GM12878 (cell line): Measurements from ENCODE around the gene USP5. TPM values are rescaled to one million over a fixed set of nuclear protein-coding genes. Genes with fewer than 3 reads are reported as not detected.

Experiments
- ATAC-seq: fragments of 200-7000 bp; cut with Tn5 transposase; 3 replicates; pipeline ENCODE4 v1.9.1; 2020; ENCODE audit warnings: mild to moderate bottlenecking, moderate library complexity
- BruUV-seq: library from RNA; stranded (reverse); fragments of 400-500 nt; replicated peaks from 2 replicates; lab custom pipeline; 2021; lab: Mats Ljungman, UMichigan
- CTCF ChIA-PET: fragments of 300-600 bp; sonication (Branson Sonifier 250); formaldehyde crosslinking; extraction: SDS; loops from one replicate; lab custom pipeline; 2021; ENCODE audit warnings: inconsistent platforms; lab: Yijun Ruan, JAX
- POLR2A ChIA-PET: fragments of 350-600 bp; formaldehyde crosslinking; extraction: SDS; loops from one replicate; lab custom pipeline; 2021; ENCODE audit warnings: inconsistent platforms; lab: Charles Lee
- RAD21 ChIA-PET: fragments of 300-600 bp; sonication (Branson Sonifier 250); formaldehyde crosslinking; loops from one replicate; lab custom pipeline; 2023; ENCODE audit warnings: antibody characterized with exemption; ENCODE audit not compliant: unreplicated experiment; lab: Charles Lee
- SMC1A ChIA-PET: fragments of 300-600 bp; sonication (Branson Sonifier 250); formaldehyde crosslinking; loops from one replicate; lab custom pipeline; 2023; ENCODE audit not compliant: unreplicated experiment, uncharacterized antibody; lab: Charles Lee
- DNase-seq: peaks from one replicate; pipeline ENCODE4 v3.0.0-alpha.2; 2011; ENCODE audit warnings: low read depth, low spot score
- FAIRE-seq: peaks from 3 replicates; lab custom pipeline; 2011; peaks lifted over from hg19 to GRCh38; lab: Jason Lieb, UNC
- H2AFZ ChIP-seq: 2 replicates; pipeline ENCODE4 v1.6.0; 2011; ENCODE audit warnings: low read depth, low read length, control low read depth; ENCODE audit not compliant: control insufficient read depth
- H3K27ac ChIP-seq: 2 replicates; pipeline ENCODE4 v1.5.1; 2011; ENCODE audit warnings: control low read depth; ENCODE audit not compliant: control insufficient read depth, insufficient read depth
- H3K27me3 ChIP-seq, 2 experiments: replicated peaks in 1 of 2; 2 replicates each; pipeline versions ENCODE4 v1.6.0 to v1.6.1; 2011; ENCODE audit warnings: low read length in 1 of 2; ENCODE audit not compliant: control insufficient read depth in 2 of 2, insufficient read depth in 2 of 2
- H3K36me3 ChIP-seq, 2 experiments: 2 replicates each; pipeline ENCODE4 v1.5.1; 2011; ENCODE audit warnings: low read length in 1 of 2; ENCODE audit not compliant: control insufficient read depth in 2 of 2, insufficient read depth in 2 of 2
- H3K4me1 ChIP-seq: 2 replicates; pipeline ENCODE4 v1.6.1; 2011; ENCODE audit warnings: mild to moderate bottlenecking, low read length, moderate library complexity, mixed read lengths; ENCODE audit not compliant: control insufficient read depth, insufficient read depth
- H3K4me2 ChIP-seq: 2 replicates; pipeline ENCODE4 v1.6.0; 2011; ENCODE audit warnings: control low read depth; ENCODE audit not compliant: control insufficient read depth, insufficient read depth
- H3K4me3 ChIP-seq: fragments of 200-600 bp; sonication (generic); 2 replicates; pipeline ENCODE4 v1.5.1; 2016
- H3K79me2 ChIP-seq: 2 replicates; pipeline ENCODE4 v1.6.0; 2011; ENCODE audit warnings: low read length; ENCODE audit not compliant: control insufficient read depth, insufficient read depth
- H3K9ac ChIP-seq: 2 replicates; pipeline ENCODE4 v1.8.0; 2011; ENCODE audit warnings: low read length, control low read depth, mixed read lengths; ENCODE audit not compliant: control insufficient read depth, insufficient read depth
- H3K9me3 ChIP-seq: replicated peaks from 3 replicates; pipeline ENCODE4 v1.5.1; 2011; ENCODE audit warnings: mild to moderate bottlenecking, low read length; ENCODE audit not compliant: control insufficient read depth, insufficient read depth
- H4K20me1 ChIP-seq: 2 replicates; pipeline ENCODE4 v1.6.0; 2011; ENCODE audit not compliant: control insufficient read depth, insufficient read depth
- NR2F1 ChIP-seq: fragments of 450-650 bp; conservative IDR thresholded peaks from 2 replicates; pipeline ENCODE4 v1.6.1; 2017; ENCODE audit warnings: mild to moderate bottlenecking
- RAD51 ChIP-seq: fragments of 450-650 bp; IDR thresholded peaks from 2 replicates; pipeline ENCODE4 v1.6.1; 2016; ENCODE audit warnings: moderate library complexity, mild to moderate bottlenecking, inconsistent platforms
- SIN3A ChIP-seq: IDR thresholded peaks from 2 replicates; pipeline ENCODE4 v1.6.1; 2012; ENCODE audit warnings: low read depth, low read length, improper control_type of control experiment
- SMAD5 ChIP-seq: IDR thresholded peaks from 2 replicates; pipeline ENCODE4 v1.6.1; 2016; ENCODE audit warnings: antibody characterized with exemption, low read depth
- SMARCA5 ChIP-seq: fragments of 450-650 bp; IDR thresholded peaks from 2 replicates; pipeline ENCODE4 v1.6.1; 2017; ENCODE audit warnings: mild to moderate bottlenecking
- SPI1 ChIP-seq: IDR thresholded peaks from 2 replicates; pipeline ENCODE4 v1.6.1; 2011; ENCODE audit warnings: low read depth, mild to moderate bottlenecking, low read length, moderate library complexity, borderline replicate concordance; ENCODE audit not compliant: insufficient read depth
- SREBF2 ChIP-seq: IDR thresholded peaks from 2 replicates; pipeline ENCODE4 v1.6.1; 2012; ENCODE audit warnings: mild to moderate bottlenecking, low read length
- TBL1XR1 ChIP-seq: IDR thresholded peaks from 2 replicates; pipeline ENCODE4 v1.6.1; 2012; ENCODE audit warnings: low read depth, low read length, improper control_type of control experiment
- WGBS: methylation state at CpG from one replicate; pipeline ENCODE4 v1.1.6; 2016; ENCODE audit warnings: low lambda C conversion rate; ENCODE audit not compliant: insufficient replicate concordance, insufficient coverage; ENCODE audit errors: missing lambda C conversion rate; 5-methylcytosine and 5-hydroxymethylcytosine counted together
- in situ Hi-C: fragments of 300-500 bp; cut with MboI; formaldehyde crosslinking; loops from 9 replicates; pipeline ENCODE4 v1.14.3; 2018; ENCODE audit warnings: mixed read lengths
- intact Hi-C: fragments of 100-400 bp; cut with micrococcal nuclease; formaldehyde crosslinking; loops from one replicate; pipeline ENCODE4 v1.14.2; 2022; ENCODE audit not compliant: unreplicated experiment
- polyA plus RNA-seq, 11 experiments: library from polyadenylated mRNA; depleted of rRNA in 4 of 11; unstranded in 6 of 11; stranded (reverse) in 5 of 11; fragments of >200 nt; fragmentation: Nextera tagmentation in 4 of 11; fragmentation: Illumina TruSeq in 1 of 11; extraction: Ambion mirVana in 4 of 11; extraction: Trizol in 1 of 11; gene quantifications; 1 replicate in 1 of 11; 2 replicates in 10 of 11; pipeline versions ENCODE4 v1.2.1 to v1.2.3, GENCODE V29; 2011 to 2016; ENCODE audit warnings: inconsistent platforms in 2 of 11, missing spikeins in 2 of 11, low read depth in 1 of 11
- total RNA-seq, 4 experiments: library from RNA; depleted of rRNA in 3 of 4; stranded (reverse); fragments of >200 nt in 3 of 4; fragmentation: Illumina TruSeq in 1 of 4; extraction: Trizol in 1 of 4; gene quantifications; 2 replicates each; pipeline versions ENCODE4 v1.2.1 to v1.2.3, GENCODE V29; 2013 to 2021
- TF ChIP-seq, protein P1 (sequence below): fragments of 450-650 bp; IDR thresholded peaks from 2 replicates; pipeline ENCODE4 v1.6.1; 2018; ENCODE audit warnings: borderline replicate concordance, mild to moderate bottlenecking; ENCODE audit not compliant: partially characterized antibody
- TF ChIP-seq, protein P2 (sequence below): fragments of 450-650 bp; IDR thresholded peaks from 2 replicates; pipeline ENCODE4 v1.6.1; 2018; ENCODE audit warnings: mild to moderate bottlenecking, low read depth, moderate library complexity; ENCODE audit not compliant: partially characterized antibody
- TF ChIP-seq, protein P3 (sequence below): IDR thresholded peaks from 2 replicates; pipeline ENCODE4 v1.6.1; 2012; ENCODE audit warnings: low read depth, low read length, improper control_type of control experiment
- TF ChIP-seq, protein P4 (sequence below): fragments of 450-650 bp; IDR thresholded peaks from 2 replicates; pipeline ENCODE4 v1.6.1; 2016; ENCODE audit warnings: mild to moderate bottlenecking

Gene USP5
- total and polyA plus RNA-seq, 10 of the 15 experiments (the other 5 are each of a cell fraction or from before 2014, with no cell fraction given) = 2.5 to 124 (median 74.6) TPM

DNA sequence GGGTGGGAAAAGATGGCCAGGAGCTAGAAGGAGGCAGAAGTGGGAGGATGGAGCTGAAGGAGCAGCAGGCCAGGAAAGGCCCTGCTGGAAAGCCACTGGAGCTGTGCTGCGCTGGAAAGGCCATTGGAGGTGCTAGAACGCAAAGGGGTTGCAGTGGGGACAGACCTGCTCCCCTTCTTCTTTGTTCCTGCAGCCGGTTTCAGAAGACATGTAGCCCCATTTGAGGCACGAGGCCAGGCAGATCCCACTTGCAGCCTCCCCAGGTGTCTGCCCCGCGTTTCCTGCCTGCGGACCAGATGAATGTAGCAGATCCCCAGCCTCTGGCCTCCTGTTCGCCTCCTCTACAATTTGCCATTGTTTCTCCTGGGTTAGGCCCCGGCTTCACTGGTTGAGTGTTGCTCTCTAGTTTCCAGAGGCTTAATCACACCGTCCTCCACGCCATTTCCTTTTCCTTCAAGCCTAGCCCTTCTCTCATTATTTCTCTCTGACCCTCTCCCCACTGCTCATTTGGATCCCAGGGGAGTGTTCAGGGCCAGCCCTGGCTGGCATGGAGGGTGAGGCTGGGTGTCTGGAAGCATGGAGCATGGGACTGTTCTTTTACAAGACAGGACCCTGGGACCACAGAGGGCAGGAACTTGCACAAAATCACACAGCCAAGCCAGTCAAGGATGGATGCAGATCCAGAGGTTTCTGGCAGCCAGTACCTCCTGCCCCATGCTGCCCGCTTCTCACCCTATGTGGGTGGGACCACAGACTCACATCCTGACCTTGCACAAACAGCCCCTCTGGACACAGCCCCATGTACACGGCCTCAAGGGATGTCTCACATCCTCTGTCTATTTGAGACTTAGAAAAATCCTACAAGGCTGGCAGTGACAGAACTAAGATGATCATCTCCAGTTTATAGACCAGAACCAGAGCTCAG lies 32.6 kb upstream of the USP5 start (continued):
- TF ChIP-seq, protein P1, sequence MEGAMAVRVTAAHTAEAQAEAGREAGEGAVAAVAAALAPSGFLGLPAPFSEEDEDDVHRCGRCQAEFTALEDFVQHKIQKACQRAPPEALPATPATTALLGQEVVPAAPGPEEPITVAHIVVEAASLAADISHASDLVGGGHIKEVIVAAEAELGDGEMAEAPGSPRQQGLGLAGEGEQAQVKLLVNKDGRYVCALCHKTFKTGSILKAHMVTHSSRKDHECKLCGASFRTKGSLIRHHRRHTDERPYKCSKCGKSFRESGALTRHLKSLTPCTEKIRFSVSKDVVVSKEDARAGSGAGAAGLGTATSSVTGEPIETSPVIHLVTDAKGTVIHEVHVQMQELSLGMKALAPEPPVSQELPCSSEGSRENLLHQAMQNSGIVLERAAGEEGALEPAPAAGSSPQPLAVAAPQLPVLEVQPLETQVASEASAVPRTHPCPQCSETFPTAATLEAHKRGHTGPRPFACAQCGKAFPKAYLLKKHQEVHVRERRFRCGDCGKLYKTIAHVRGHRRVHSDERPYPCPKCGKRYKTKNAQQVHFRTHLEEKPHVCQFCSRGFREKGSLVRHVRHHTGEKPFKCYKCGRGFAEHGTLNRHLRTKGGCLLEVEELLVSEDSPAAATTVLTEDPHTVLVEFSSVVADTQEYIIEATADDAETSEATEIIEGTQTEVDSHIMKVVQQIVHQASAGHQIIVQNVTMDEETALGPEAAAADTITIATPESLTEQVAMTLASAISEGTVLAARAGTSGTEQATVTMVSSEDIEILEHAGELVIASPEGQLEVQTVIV = no peak
- TF ChIP-seq NR2F1 (no peak), SPI1 (no peak)

DNA sequence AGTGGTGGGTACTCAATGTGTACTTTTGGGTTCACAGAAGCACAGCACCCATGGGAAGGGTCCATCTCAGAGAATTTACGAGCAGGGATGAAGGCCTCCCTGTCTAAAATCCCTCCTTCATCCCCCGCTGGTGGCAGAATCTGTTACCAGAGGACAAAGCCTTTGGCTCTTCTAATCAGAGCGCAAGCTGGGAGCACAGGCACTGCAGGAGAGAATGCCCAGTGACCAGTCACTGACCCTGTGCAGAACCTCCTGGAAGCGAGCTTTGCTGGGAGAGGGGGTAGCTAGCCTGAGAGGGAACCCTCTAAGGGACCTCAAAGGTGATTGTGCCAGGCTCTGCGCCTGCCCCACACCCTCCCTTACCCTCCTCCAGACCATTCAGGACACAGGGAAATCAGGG lies 31.8 kb upstream of the USP5 start:
- Histone ChIP-seq H2AFZ (no peak overlapping the region), H3K27me3 (peaks cover 5 to 22% of the 10 kb centered on the region in 2 experiments), H3K36me3 (no peaks in the 10 kb centered on the region), H3K4me1 (no peaks in the 10 kb centered on the region; the same call in 1 of the 2 replicates), H3K4me2 (no peak overlapping the region), H3K9ac (no peak overlapping the region), H3K79me2 (no peaks in the 10 kb centered on the region), H3K27ac (no peak overlapping the region), H3K9me3 (no peaks in the 10 kb centered on the region), H3K4me3 (no peak overlapping the region), H4K20me1 (no peaks in the 10 kb centered on the region)
- RAD21 ChIA-PET = interaction anchor here (1.4 kb wide), 1 partner anchor 10 kb away, joined by 5 read pairs; no protein-coding TSS in a partner anchor
- in situ Hi-C loops (no loop called here), intact Hi-C loops (no loop called here)
- CTCF ChIA-PET = interaction anchor here (0.9 to 1.3 kb wide), 3 partner anchors 10 to 97 kb away, joined by 3 to 4 read pairs (median 3); partner anchors contain the start of gene COPS7A
- WGBS = 22% methylated on average over 5 of the region's 5 CpGs
- no peak for ATAC-seq
- no peak for DNase-seq
- SMC1A ChIA-PET = interaction anchor here (1.5 to 2.0 kb wide), 2 partner anchors 8 to 40 kb away, joined by 6 read pairs; no protein-coding TSS in a partner anchor
- no TSS peak for BruUV-seq
- POLR2A ChIA-PET = interaction anchor here (0.9 kb wide), 1 partner anchor 12 kb away, joined by 3 read pairs; no protein-coding TSS in a partner anchor
- FAIRE-seq = no peak
- TF ChIP-seq SREBF2 = no peak
- no peak for TF ChIP-seq SIN3A
- TF ChIP-seq, protein P2, sequence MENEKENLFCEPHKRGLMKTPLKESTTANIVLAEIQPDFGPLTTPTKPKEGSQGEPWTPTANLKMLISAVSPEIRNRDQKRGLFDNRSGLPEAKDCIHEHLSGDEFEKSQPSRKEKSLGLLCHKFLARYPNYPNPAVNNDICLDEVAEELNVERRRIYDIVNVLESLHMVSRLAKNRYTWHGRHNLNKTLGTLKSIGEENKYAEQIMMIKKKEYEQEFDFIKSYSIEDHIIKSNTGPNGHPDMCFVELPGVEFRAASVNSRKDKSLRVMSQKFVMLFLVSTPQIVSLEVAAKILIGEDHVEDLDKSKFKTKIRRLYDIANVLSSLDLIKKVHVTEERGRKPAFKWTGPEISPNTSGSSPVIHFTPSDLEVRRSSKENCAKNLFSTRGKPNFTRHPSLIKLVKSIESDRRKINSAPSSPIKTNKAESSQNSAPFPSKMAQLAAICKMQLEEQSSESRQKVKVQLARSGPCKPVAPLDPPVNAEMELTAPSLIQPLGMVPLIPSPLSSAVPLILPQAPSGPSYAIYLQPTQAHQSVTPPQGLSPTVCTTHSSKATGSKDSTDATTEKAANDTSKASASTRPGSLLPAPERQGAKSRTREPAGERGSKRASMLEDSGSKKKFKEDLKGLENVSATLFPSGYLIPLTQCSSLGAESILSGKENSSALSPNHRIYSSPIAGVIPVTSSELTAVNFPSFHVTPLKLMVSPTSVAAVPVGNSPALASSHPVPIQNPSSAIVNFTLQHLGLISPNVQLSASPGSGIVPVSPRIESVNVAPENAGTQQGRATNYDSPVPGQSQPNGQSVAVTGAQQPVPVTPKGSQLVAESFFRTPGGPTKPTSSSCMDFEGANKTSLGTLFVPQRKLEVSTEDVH = no peak
- TF ChIP-seq, protein P3, sequence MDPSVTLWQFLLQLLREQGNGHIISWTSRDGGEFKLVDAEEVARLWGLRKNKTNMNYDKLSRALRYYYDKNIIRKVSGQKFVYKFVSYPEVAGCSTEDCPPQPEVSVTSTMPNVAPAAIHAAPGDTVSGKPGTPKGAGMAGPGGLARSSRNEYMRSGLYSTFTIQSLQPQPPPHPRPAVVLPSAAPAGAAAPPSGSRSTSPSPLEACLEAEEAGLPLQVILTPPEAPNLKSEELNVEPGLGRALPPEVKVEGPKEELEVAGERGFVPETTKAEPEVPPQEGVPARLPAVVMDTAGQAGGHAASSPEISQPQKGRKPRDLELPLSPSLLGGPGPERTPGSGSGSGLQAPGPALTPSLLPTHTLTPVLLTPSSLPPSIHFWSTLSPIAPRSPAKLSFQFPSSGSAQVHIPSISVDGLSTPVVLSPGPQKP = no peak
- TF ChIP-seq, protein P4, sequence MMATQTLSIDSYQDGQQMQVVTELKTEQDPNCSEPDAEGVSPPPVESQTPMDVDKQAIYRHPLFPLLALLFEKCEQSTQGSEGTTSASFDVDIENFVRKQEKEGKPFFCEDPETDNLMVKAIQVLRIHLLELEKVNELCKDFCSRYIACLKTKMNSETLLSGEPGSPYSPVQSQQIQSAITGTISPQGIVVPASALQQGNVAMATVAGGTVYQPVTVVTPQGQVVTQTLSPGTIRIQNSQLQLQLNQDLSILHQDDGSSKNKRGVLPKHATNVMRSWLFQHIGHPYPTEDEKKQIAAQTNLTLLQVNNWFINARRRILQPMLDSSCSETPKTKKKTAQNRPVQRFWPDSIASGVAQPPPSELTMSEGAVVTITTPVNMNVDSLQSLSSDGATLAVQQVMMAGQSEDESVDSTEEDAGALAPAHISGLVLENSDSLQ = no peak
- no peak for TF ChIP-seq RAD51
- no peak for TF ChIP-seq TBL1XR1
- TF ChIP-seq SMAD5 = no peak
- no peak for TF ChIP-seq SMARCA5
